CD4-positive, alpha-beta T cell (primary cell): Measurements from ENCODE around the gene IKBKE. TPM values are rescaled to one million over a fixed set of nuclear protein-coding genes. Genes with fewer than 3 reads are reported as not detected.

Experiments used
- ATAC-seq: fragments of 200-7000 bp; cut with Tn5 transposase; one replicate; pipeline ENCODE4 v1.10.0; 2022; ENCODE audit warnings: mild to moderate bottlenecking; ENCODE audit not compliant: poor library complexity
- CTCF ChIA-PET: fragments of 350-600 bp; sonication (Branson Sonifier 250); formaldehyde crosslinking; loops from one replicate; lab custom pipeline; 2021; ENCODE audit warnings: antibody characterized with exemption, inconsistent platforms; lab: Charles Lee
- POLR2A ChIA-PET: fragments of 350-600 bp; sonication (Branson Sonifier 250); formaldehyde crosslinking; loops from one replicate; lab custom pipeline; 2021; ENCODE audit warnings: antibody characterized with exemption, inconsistent platforms; lab: Charles Lee
- DNase-seq, 14 experiments: peaks; one replicate each; pipeline ENCODE4 v3.0.0-alpha.2; 2013 to 2020; ENCODE audit warnings: mixed read lengths in 2 of 14
- H3K27ac ChIP-seq, 2 donors: one replicate each; pipeline versions ENCODE4 v1.5.1 to v1.7.0; 2013; ENCODE audit warnings: low read length in 2 of 2, low read depth in 1 of 2, mild to moderate bottlenecking in 1 of 2
- H3K27me3 ChIP-seq, 2 experiments: 1 replicate in 1 of 2; 2 replicates in 1 of 2; pipeline versions ENCODE4 v1.6.1 to v1.7.0; 2013; ENCODE audit warnings: low read length in 2 of 2, control low read depth in 1 of 2, mild to moderate bottlenecking in 1 of 2, moderate library complexity in 1 of 2; ENCODE audit not compliant: insufficient read depth in 2 of 2, control insufficient read depth in 1 of 2
- H3K36me3 ChIP-seq: one replicate; pipeline ENCODE4 v1.6.1; 2013; ENCODE audit warnings: low read length, control low read depth; ENCODE audit not compliant: insufficient read depth
- H3K4me1 ChIP-seq: one replicate; pipeline ENCODE4 v1.6.1; 2013; ENCODE audit warnings: low read length, control low read depth; ENCODE audit not compliant: insufficient read depth
- H3K4me3 ChIP-seq: one replicate; pipeline ENCODE4 v1.5.1; 2013; ENCODE audit warnings: mild to moderate bottlenecking, low read length, moderate library complexity
- H3K9me3 ChIP-seq, 2 experiments: 1 replicate in 1 of 2; 2 replicates in 1 of 2; pipeline versions ENCODE4 v1.6.1 to v1.7.0; 2013; ENCODE audit warnings: low read length in 2 of 2, mild to moderate bottlenecking in 2 of 2, control low read depth in 1 of 2, moderate library complexity in 1 of 2; ENCODE audit not compliant: control insufficient read depth in 1 of 2, insufficient read depth in 1 of 2
- H3K27ac Mint-ChIP-seq: one replicate; pipeline ENCODE4 v1.8.0; 2020; ENCODE audit warnings: mixed read lengths
- H3K27me3 Mint-ChIP-seq: one replicate; pipeline ENCODE4 v1.8.0; 2021; ENCODE audit warnings: mixed read lengths
- H3K36me3 Mint-ChIP-seq: one replicate; pipeline ENCODE4 v1.8.0; 2021; ENCODE audit warnings: low read depth, mixed read lengths
- H3K4me1 Mint-ChIP-seq: one replicate; pipeline ENCODE4 v1.8.0; 2021; ENCODE audit warnings: low read depth, mixed read lengths
- H3K4me3 Mint-ChIP-seq: one replicate; pipeline ENCODE4 v1.8.0; 2020; ENCODE audit warnings: mild to moderate bottlenecking, mixed read lengths
- H3K9me3 Mint-ChIP-seq: one replicate; pipeline ENCODE4 v1.8.0; 2020; ENCODE audit warnings: mixed read lengths
- intact Hi-C, 2 experiments: fragments of 100-400 bp; cut with DNase I in 1 of 2; cut with micrococcal nuclease in 1 of 2; formaldehyde crosslinking; loops; one replicate each; pipeline versions ENCODE4 v1.15.1 to v1.9.0; 2023 to 2025; cut with DNase I, micrococcal nuclease
- total RNA-seq, 174 experiments: library from RNA in 2 of 174; stranded (reverse) in 2 of 174; gene quantifications; one replicate each; pipeline ENCODE4 v1.2.3 and lab custom pipeline; 2021 to 2026
- TF ChIP-seq, protein P1 (sequence below): fragments of 200-600 bp; IDR thresholded peaks from one replicate; pipeline ENCODE4 v1.8.0; 2022; ENCODE audit warnings: antibody characterized with exemption, mild to moderate bottlenecking

The IKBKE gene
- total RNA-seq, 2 experiments from 2014 or later: 27.9 to 29.8 TPM

DNA sequence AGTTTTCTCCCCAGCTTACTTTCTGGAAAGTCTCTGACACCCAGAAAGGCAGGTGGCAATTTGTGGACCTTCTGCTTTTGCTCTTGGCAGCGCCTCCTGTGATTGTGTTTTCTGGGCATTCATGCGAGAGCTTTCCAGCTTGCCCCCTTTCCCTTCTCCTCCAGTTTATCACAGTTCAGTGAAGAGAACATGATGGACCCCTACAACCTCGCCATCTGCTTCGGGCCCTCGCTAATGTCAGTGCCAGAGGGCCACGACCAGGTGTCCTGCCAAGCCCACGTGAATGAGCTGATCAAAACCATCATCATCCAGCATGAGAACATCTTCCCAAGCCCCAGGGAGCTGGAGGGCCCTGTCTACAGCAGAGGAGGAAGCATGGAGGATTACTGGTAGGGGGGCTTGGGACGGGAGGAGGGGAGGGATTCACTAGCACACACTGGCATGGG, 24.3 kb upstream of the IKBKE start:
- H3K9me3 ChIP-seq: no peaks in the 10 kb centered on the region
- Mint-ChIP-seq H3K27ac (no peak overlapping the region), H3K9me3 (no peaks in the 10 kb centered on the region), H3K27me3 (no peaks in the 10 kb centered on the region), H3K4me1 (no peaks in the 10 kb centered on the region), H3K4me3 (no peak overlapping the region), H3K36me3 (peaks cover 32% of the 10 kb centered on the region)
- ChIA-PET POLR2A (no interaction called here), CTCF (no interaction called here)
- DNase-seq (no peak), ATAC-seq (no peak)
- intact Hi-C loops: no loop called here
- H3K27me3 ChIP-seq: no peaks in the 10 kb centered on the region
- no peak overlapping the region for H3K27ac ChIP-seq
- no peak overlapping the region for H3K4me3 ChIP-seq
- TF ChIP-seq, protein P1, sequence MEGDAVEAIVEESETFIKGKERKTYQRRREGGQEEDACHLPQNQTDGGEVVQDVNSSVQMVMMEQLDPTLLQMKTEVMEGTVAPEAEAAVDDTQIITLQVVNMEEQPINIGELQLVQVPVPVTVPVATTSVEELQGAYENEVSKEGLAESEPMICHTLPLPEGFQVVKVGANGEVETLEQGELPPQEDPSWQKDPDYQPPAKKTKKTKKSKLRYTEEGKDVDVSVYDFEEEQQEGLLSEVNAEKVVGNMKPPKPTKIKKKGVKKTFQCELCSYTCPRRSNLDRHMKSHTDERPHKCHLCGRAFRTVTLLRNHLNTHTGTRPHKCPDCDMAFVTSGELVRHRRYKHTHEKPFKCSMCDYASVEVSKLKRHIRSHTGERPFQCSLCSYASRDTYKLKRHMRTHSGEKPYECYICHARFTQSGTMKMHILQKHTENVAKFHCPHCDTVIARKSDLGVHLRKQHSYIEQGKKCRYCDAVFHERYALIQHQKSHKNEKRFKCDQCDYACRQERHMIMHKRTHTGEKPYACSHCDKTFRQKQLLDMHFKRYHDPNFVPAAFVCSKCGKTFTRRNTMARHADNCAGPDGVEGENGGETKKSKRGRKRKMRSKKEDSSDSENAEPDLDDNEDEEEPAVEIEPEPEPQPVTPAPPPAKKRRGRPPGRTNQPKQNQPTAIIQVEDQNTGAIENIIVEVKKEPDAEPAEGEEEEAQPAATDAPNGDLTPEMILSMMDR: no peak
- peaks cover 39% of the 10 kb centered on the region for H3K36me3 ChIP-seq
- no peaks in the 10 kb centered on the region for H3K4me1 ChIP-seq

- H3K27me3 Mint-ChIP-seq: no peaks in the 10 kb centered on the region
- H3K9me3 Mint-ChIP-seq: no peaks in the 10 kb centered on the region
- no peak for ATAC-seq
- intact Hi-C loops: no loop called here
- Histone ChIP-seq H3K4me1 (no peaks in the 10 kb centered on the region), H3K4me3 (no peak overlapping the region), H3K27ac (no peak overlapping the region), H3K36me3 (peaks cover 30% of the 10 kb centered on the region), H3K27me3 (no peaks in the 10 kb centered on the region), H3K9me3 (no peaks in the 10 kb centered on the region)
- POLR2A ChIA-PET: no interaction called here
- CTCF ChIA-PET: no interaction called here
- no peak for DNase-seq
- H3K27ac Mint-ChIP-seq: no peak overlapping the region
- no peak overlapping the region for H3K4me3 Mint-ChIP-seq
- TF ChIP-seq, protein P1: no peak
- H3K36me3 Mint-ChIP-seq: peaks cover 32% of the 10 kb centered on the region
- H3K4me1 Mint-ChIP-seq: no peaks in the 10 kb centered on the region
Observed at GRCh38 chr1:206446688-206447421, 23.4 kb upstream of the IKBKE start.

DNA sequence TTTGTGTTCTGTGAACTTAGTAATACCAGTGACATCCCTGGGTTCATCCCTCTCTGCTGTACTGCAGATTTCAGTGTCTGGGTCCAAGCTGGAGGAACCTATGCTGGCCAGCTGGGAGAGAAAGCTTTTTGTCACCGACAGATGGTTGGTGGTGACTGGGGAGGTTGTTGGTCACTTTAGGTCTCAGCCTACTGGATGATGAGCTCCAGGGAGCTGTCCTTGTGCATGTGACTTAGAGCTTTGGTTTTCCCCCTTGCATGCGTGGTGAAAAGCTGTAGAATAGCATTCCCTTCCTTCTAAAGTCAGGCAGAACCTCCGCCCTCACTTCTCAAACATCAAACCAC, 22.9 kb upstream of the IKBKE start:
- Mint-ChIP-seq H3K4me3 (no peak overlapping the region), H3K27ac (no peak overlapping the region), H3K36me3 (peaks cover 35% of the 10 kb centered on the region), H3K27me3 (no peaks in the 10 kb centered on the region), H3K4me1 (no peaks in the 10 kb centered on the region), H3K9me3 (no peaks in the 10 kb centered on the region)
- Histone ChIP-seq H3K4me1 (no peaks in the 10 kb centered on the region), H3K4me3 (no peak overlapping the region), H3K27ac (no peak overlapping the region), H3K9me3 (no peaks in the 10 kb centered on the region), H3K27me3 (no peaks in the 10 kb centered on the region), H3K36me3 (peaks cover 30% of the 10 kb centered on the region)
- intact Hi-C loops: no loop called here
- ChIA-PET CTCF (no interaction called here), POLR2A (no interaction called here)
- no peak for DNase-seq
- no peak for ATAC-seq
- TF ChIP-seq, protein P1: no peak
